H9 (cell line): ENCODE measurements around the gene FGFBP3. TPM values are rescaled to one million over a fixed set of nuclear protein-coding genes. Genes with fewer than 3 reads are reported as not detected.

Experiments
- DNase-seq: peaks from one replicate; pipeline ENCODE4 v3.0.0-alpha.2; 2017
- H2AFZ ChIP-seq: one replicate; pipeline ENCODE4 v1.6.1; 2013; ENCODE audit warnings: mild to moderate bottlenecking, low read length, control low read depth, moderate library complexity
- H2AK5ac ChIP-seq: 2 replicates; pipeline ENCODE4 v1.6.1; 2013; ENCODE audit warnings: low read length, control low read depth, mixed read lengths; ENCODE audit not compliant: insufficient read length
- H2BK120ac ChIP-seq: one replicate; pipeline ENCODE4 v1.6.1; 2013; ENCODE audit warnings: low read depth, mild to moderate bottlenecking, low read length, control low read depth, inconsistent platforms; ENCODE audit not compliant: poor library complexity, severe bottlenecking
- H2BK12ac ChIP-seq: 2 replicates; pipeline ENCODE4 v1.6.1; 2013; ENCODE audit warnings: low read length, control low read depth, mixed read lengths, low read depth; ENCODE audit not compliant: insufficient read length
- H2BK15ac ChIP-seq: 2 replicates; pipeline ENCODE4 v1.6.1; 2013; ENCODE audit warnings: low read depth, low read length, control low read depth
- H2BK20ac ChIP-seq: one replicate; pipeline ENCODE4 v1.6.1; 2013; ENCODE audit warnings: low read depth, mild to moderate bottlenecking, low read length, control low read depth, inconsistent platforms; ENCODE audit not compliant: poor library complexity, severe bottlenecking
- H2BK5ac ChIP-seq: 2 replicates; pipeline ENCODE4 v1.6.1; 2013; ENCODE audit warnings: low read length, control low read depth, mixed read lengths; ENCODE audit not compliant: insufficient read length
- H3K14ac ChIP-seq: 2 replicates; pipeline ENCODE4 v1.6.1; 2013; ENCODE audit warnings: low read length, control low read depth; ENCODE audit not compliant: insufficient read depth
- H3K18ac ChIP-seq: 2 replicates; pipeline ENCODE4 v1.6.1; 2013; ENCODE audit warnings: low read depth, mild to moderate bottlenecking, mixed read lengths, low read length, control low read depth; ENCODE audit not compliant: insufficient read length
- H3K23ac ChIP-seq: 2 replicates; pipeline ENCODE4 v1.6.1; 2013; ENCODE audit warnings: low read length, control low read depth, mixed read lengths, low read depth; ENCODE audit not compliant: insufficient read length
- H3K23me2 ChIP-seq: 2 replicates; pipeline ENCODE4 v1.6.1; 2013; ENCODE audit warnings: low read depth, mild to moderate bottlenecking, mixed read lengths, low read length, control low read depth; ENCODE audit not compliant: insufficient read length, poor library complexity, severe bottlenecking
- H3K27ac ChIP-seq: 2 replicates; pipeline ENCODE4 v1.5.1; 2013; ENCODE audit warnings: low read length, control low read depth, mixed read lengths, low read depth; ENCODE audit not compliant: insufficient read length
- H3K27me3 ChIP-seq: 2 replicates; pipeline ENCODE4 v1.6.1; 2013; ENCODE audit warnings: low read length, control low read depth, inconsistent platforms; ENCODE audit not compliant: insufficient read depth
- H3K4ac ChIP-seq: 2 replicates; pipeline ENCODE4 v1.6.1; 2013; ENCODE audit warnings: low read depth, mild to moderate bottlenecking, control low read depth, inconsistent platforms, low read length, moderate library complexity
- H3K4me1 ChIP-seq: 2 replicates; pipeline ENCODE4 v1.6.1; 2013; ENCODE audit warnings: low read length, control low read depth, inconsistent platforms; ENCODE audit not compliant: insufficient read depth
- H3K4me2 ChIP-seq: 2 replicates; pipeline ENCODE4 v1.6.1; 2013; ENCODE audit warnings: low read length, control low read depth, mixed read lengths; ENCODE audit not compliant: insufficient read length, insufficient read depth
- H3K56ac ChIP-seq: 2 replicates; pipeline ENCODE4 v1.6.1; 2013; ENCODE audit warnings: low read depth, mild to moderate bottlenecking, mixed read lengths, low read length, control low read depth; ENCODE audit not compliant: insufficient read length
- H3K79me1 ChIP-seq: 2 replicates; pipeline ENCODE4 v1.6.1; 2013; ENCODE audit warnings: low read depth, mild to moderate bottlenecking, moderate library complexity, low read length, control low read depth, inconsistent platforms; ENCODE audit not compliant: insufficient read depth, poor library complexity, severe bottlenecking
- H3K79me2 ChIP-seq: 2 replicates; pipeline ENCODE4 v1.6.1; 2013; ENCODE audit warnings: low read length, control low read depth, inconsistent platforms; ENCODE audit not compliant: insufficient read depth
- H3K9ac ChIP-seq: 2 replicates; pipeline ENCODE4 v1.6.1; 2013; ENCODE audit warnings: low read length, control low read depth, mixed read lengths; ENCODE audit not compliant: insufficient read length; ENCODE audit errors: extremely low read depth
- H3K9me3 ChIP-seq: one replicate; pipeline ENCODE4 v1.6.1; 2013; ENCODE audit warnings: low read depth, low read length, inconsistent platforms; ENCODE audit not compliant: control insufficient read depth
- H3T11ph ChIP-seq: one replicate; pipeline ENCODE4 v1.6.1; 2013; ENCODE audit warnings: mild to moderate bottlenecking, low read length, control low read depth, inconsistent platforms
- H4K20me1 ChIP-seq: one replicate; pipeline ENCODE4 v1.6.1; 2013; ENCODE audit not compliant: control insufficient read depth, insufficient read length, insufficient read depth
- H4K5ac ChIP-seq: 2 replicates; pipeline ENCODE4 v1.6.1; 2013; ENCODE audit warnings: low read depth, mild to moderate bottlenecking, mixed read lengths, low read length, control low read depth; ENCODE audit not compliant: insufficient read length
- H4K8ac ChIP-seq: replicated peaks from 2 replicates; pipeline ENCODE4 v1.6.1; 2013; ENCODE audit warnings: low read length, control low read depth, mixed read lengths, low read depth; ENCODE audit not compliant: insufficient read length
- H4K91ac ChIP-seq: 2 replicates; pipeline ENCODE4 v1.6.1; 2013; ENCODE audit warnings: low read depth, mild to moderate bottlenecking, moderate library complexity, mixed read lengths, low read length, control low read depth; ENCODE audit not compliant: insufficient read length
- H3K27ac Mint-ChIP-seq, 3 experiments: 2 replicates in 2 of 3; 3 replicates in 1 of 3; pipeline ENCODE4 v1.8.0; 2020 to 2021; ENCODE audit warnings: mixed read lengths in 3 of 3, mild to moderate bottlenecking in 1 of 3, moderate library complexity in 1 of 3
- H3K27me3 Mint-ChIP-seq: 2 replicates; pipeline ENCODE4 v1.8.0; 2021; ENCODE audit warnings: low read depth, mild to moderate bottlenecking, moderate library complexity, mixed read lengths
- H3K36me3 Mint-ChIP-seq, 3 experiments: 2 replicates in 2 of 3; 3 replicates in 1 of 3; pipeline ENCODE4 v1.8.0; 2020 to 2021; ENCODE audit warnings: low read depth in 3 of 3, mixed read lengths in 3 of 3; ENCODE audit not compliant: insufficient read depth in 1 of 3
- H3K4me1 Mint-ChIP-seq, 2 experiments: 2 replicates each; pipeline ENCODE4 v1.8.0; 2020; ENCODE audit warnings: mixed read lengths in 2 of 2
- H3K4me3 Mint-ChIP-seq, 2 experiments: 2 replicates in 1 of 2; 3 replicates in 1 of 2; pipeline ENCODE4 v1.8.0; 2020 to 2021; ENCODE audit warnings: mild to moderate bottlenecking in 2 of 2, mixed read lengths in 2 of 2, moderate library complexity in 1 of 2
- H3K9me3 Mint-ChIP-seq, 2 experiments: 2 replicates in 1 of 2; 3 replicates in 1 of 2; pipeline ENCODE4 v1.8.0; 2020; ENCODE audit warnings: mild to moderate bottlenecking in 2 of 2, mixed read lengths in 2 of 2, moderate library complexity in 1 of 2
- CTCF ChIP-seq: fragments of 200-600 bp; sonication (generic); conservative IDR thresholded peaks from 3 replicates; pipeline ENCODE4 v1.8.0; 2021; ENCODE audit warnings: antibody characterized with exemption, mild to moderate bottlenecking
- WGBS: extraction: QIAGEN DNeasy Blood & Tissue Kit; methylation state at CpG from one replicate; pipeline ENCODE4 v1.1.7; 2013; ENCODE audit warnings: missing lambda C conversion rate, low lambda C conversion rate, mixed read lengths; ENCODE audit not compliant: insufficient read length; ENCODE audit errors: extremely low coverage; 5-methylcytosine and 5-hydroxymethylcytosine counted together
- total RNA-seq: library from RNA; stranded (reverse); gene quantifications from 2 replicates; pipeline ENCODE4 v1.2.1, GENCODE V29; 2021

FGFBP3 gene
- total RNA-seq, 1 experiment from 2014 or later, result 49.3 TPM

GRCh38 chr10:91939653-91940052 lies 30.4 kb upstream of the FGFBP3 start:
- H3K18ac ChIP-seq, result no peak overlapping the region
- H3K4me2 ChIP-seq, result no peak overlapping the region
- H3K4me1 ChIP-seq, result no peaks in the 10 kb centered on the region
- Mint-ChIP-seq H3K4me3 (no peak overlapping the region), H3K27ac (no peak overlapping the region), H3K27me3 (no peaks in the 10 kb centered on the region), H3K4me1 (no peaks in the 10 kb centered on the region; a peak in 1 of 4 replicates), H3K9me3 (no peaks in the 10 kb centered on the region), H3K36me3 (peaks cover 31 to 50% (median 50%) of the 10 kb centered on the region in 3 experiments)
- no peaks in the 10 kb centered on the region for H3K27me3 ChIP-seq
- no peak overlapping the region for H3K23ac ChIP-seq
- peaks cover 2% of the 10 kb centered on the region; the same call in 1 of the 2 replicates for H3K79me2 ChIP-seq
- no peaks in the 10 kb centered on the region for H3K23me2 ChIP-seq
- H2BK12ac ChIP-seq, result no peak overlapping the region
- no peaks in the 10 kb centered on the region for H3K9me3 ChIP-seq
- DNase-seq, result no peak
- H2BK120ac ChIP-seq, result no peak overlapping the region
- H3K9ac ChIP-seq, result no peak overlapping the region
- no peak for TF ChIP-seq CTCF
- H2BK20ac ChIP-seq, result no peak overlapping the region
- no peak overlapping the region for H2BK15ac ChIP-seq
- no peaks in the 10 kb centered on the region for H3K79me1 ChIP-seq
- no peak overlapping the region for H2AK5ac ChIP-seq
- no peaks in the 10 kb centered on the region for H4K20me1 ChIP-seq
- H3T11ph ChIP-seq, result no peak overlapping the region
- H3K27ac ChIP-seq, result no peak overlapping the region
- H2BK5ac ChIP-seq, result no peak overlapping the region
- no peak overlapping the region for H4K91ac ChIP-seq
- WGBS, result no CpG with 5 or more reads among the region's 4 CpGs
- H3K14ac ChIP-seq, result no peak overlapping the region
- H4K8ac ChIP-seq, result no peak overlapping the region
- H2AFZ ChIP-seq, result no peak overlapping the region
- no peak overlapping the region for H4K5ac ChIP-seq
- H3K56ac ChIP-seq, result no peak overlapping the region
- no peak overlapping the region for H3K4ac ChIP-seq
